Measurements from ENCODE around the gene CEND1. TPM values are rescaled to one million over a fixed set of nuclear protein-coding genes. Genes with fewer than 3 reads are reported as not detected.
A peak's percentile ranks its signal among the peaks of the same experiment; 100 is the strongest.

Gene CEND1
- total RNA-seq, 1 donor from 2014 or later, result 0.13 TPM

DNA sequence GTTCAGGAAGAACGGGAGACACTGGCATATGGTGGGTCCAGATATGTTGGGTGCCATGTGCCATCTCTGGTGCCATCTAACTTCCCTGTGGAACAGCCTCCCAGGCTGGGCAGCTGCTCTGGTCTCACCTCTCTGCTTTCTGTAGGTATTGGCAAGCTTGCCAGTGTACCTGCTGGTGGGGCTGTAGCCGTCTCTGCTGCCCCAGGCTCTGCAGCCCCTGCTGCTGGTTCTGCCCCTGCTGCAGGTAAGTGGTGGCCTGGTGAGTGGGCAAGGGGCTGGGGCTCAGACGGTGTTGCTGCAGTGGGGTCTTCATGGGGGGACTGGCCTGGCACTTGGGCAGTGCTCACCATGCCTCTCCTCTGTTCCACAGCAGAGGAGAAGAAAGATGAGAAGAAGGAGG, 22.5 kb upstream of the CEND1 start:
- DNase-seq (ENCODE audit: low read depth, low spot score), result no peak

DNA sequence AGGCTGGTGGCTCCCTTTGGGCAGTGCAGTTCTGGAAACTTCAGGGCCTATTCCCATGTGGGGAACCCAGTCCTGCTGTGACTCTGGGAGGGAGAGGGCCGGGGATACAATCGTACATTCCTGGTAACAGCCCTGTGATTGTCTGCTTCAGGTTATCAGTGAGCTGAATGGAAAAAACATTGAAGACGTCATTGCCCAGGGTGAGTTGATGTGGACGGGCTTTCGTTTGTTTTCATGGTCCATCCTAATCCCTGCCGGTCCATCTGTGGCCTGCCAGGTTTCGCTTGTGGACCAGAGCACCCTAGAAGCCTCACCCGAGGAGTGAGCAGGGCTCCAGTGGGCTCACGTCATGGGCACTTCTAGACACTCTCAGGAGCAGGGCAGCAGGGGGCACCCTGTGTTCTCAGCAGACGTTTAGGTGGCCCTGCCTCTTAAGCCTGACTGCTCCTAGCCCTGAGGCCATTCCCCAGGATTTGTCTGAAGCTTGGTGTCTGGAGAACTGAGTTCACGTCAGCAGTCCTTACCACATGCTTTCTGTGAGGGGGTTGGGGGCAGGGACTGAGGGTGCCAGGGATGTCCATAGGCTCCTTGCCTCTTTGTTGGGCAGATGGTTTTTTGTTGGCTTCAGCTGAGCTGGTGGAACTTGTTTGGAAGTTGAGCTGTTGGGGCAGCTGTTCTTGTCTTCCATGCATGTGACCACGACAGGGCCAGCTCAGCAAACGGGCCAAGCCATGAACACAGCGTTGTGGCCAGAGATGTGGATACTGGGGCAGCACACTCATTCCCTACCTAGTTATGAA, 21.8 kb upstream of the CEND1 start:
- no peak for DNase-seq (ENCODE audit: low read depth, low spot score)

DNA sequence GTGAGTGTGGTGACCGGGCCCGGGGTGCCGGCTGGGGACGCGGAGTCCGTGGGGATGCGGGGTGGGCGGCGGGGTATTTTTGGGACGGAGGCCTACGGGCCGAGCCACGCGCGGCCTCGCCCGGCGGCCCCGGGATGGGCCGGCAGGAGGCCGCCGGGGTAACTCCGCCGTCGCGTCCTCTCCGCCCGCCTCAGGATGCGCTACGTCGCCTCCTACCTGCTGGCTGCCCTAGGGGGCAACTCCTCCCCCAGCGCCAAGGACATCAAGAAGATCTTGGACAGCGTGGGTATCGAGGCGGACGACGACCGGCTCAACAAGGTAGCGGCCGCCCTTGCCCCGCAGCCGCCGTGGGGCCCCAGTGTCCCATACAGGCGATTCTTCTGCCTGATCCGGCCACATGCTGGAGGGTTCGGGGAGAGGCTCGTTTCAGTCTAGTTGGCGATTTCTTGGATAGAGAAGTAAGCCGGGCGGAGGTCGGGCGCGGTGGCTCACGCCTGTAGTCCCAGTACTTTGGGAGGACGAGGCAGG, 20.2 kb upstream of the CEND1 start:
- DNase-seq (ENCODE audit: low read depth, low spot score), result no peak

DNA sequence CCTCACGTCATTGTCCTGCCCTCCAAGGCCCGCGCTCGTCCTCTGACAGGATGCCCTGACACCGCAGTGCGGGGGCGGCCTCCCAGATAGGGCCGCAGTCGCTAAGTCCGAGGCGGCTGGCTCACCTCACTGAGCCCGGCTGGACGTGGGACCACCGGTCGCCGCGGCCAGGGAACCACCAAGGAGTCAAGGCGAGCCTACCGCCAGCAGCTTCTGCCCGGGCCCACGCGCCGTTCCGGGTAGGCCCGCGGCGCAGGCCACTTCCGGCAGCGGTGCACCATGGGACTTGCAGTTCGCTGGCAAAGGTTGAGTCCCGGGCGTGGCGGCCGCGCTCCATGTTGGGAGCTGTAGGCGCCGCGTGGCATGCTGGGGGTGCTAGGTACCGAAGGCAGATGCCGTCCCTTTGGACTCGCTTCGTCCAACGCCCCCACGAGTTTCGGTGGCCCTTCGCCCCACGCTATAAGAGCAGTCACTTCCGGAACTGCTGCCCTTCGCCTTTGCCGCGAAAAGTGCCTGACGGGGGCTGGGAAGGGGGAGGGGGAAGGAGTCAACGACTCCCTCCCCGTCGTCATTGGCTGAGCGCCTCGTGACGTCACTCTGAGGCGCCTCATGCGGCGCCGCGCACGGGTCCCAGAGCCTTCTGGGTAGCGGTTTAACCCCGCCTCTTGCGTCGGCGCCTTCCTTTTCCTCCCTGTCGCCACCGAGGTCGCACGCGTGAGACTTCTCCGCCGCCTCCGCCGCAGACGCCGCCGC, 19.6 kb upstream of the CEND1 start, which contains the start of gene RPLP2:
Gene RPLP2, plus strand, starts transcription at position 681 of the 753 bp plus-strand sequence. CDS start 268 bp downstream, outside the sequence.
- peak; percentile 88 for DNase-seq (ENCODE audit: low read depth, low spot score)

DNA sequence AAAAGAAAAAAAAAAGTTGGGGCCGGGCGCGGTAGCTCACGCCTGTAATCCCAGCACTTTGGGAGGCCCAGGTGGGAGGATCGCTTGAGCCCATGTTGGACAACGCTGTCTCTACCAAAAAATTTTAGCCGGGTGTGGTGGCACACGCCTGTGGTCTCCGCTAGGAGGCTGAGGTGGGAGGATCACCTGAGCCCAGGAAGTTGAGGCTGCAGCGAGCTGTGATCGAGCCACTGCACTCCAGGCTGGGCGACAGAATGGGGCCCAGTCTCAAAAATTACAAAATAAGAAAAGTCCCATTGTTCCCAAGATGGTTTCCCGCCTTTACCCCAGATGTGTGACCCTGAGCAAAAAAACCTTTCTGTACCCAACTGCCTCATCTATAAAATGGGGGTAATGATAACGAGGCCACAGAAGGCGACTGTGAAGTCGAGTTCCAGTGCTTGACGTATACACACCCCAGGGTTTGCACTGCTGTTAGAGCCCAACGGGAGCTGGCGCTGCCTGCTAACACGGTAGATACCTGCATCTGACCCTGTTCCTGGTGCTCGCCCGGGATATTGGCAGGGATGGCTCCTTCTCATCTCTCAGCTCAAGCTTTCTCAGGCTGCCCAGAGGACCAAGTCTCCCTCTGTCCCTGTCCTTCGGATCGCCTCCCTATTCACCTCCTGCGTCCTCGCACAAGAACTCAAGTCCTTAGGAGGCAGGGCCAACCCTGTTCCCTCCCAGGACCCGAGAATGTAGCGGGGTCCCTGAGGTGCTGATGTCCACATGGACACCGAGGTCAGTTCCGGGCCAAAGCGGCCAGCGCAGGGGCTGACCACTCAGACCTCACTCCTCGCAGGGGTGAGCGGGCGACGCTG, 18.8 kb upstream of the CEND1 start:
- no peak for DNase-seq (ENCODE audit: low read depth, low spot score)

DNA sequence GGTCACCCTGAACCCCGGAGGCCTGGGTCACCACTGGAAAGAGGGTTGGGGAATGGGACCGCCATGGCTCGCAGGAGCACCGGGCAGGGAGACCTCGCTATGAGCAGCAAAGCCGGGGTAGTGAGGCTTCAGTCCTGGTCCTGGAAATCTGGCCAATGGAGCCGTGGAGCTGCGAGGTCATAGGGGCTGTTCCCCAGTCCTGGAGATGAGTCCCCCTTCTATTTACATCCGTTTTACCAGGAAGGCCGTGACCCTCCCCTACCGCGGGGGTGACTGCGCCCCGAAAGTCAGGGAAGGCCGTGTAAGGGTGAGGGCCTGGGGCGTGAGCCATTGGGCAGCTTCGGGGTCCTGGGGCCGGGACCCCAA, 14.7 kb upstream of the CEND1 start:
- DNase-seq (ENCODE audit: low read depth, low spot score), result no peak

DNA sequence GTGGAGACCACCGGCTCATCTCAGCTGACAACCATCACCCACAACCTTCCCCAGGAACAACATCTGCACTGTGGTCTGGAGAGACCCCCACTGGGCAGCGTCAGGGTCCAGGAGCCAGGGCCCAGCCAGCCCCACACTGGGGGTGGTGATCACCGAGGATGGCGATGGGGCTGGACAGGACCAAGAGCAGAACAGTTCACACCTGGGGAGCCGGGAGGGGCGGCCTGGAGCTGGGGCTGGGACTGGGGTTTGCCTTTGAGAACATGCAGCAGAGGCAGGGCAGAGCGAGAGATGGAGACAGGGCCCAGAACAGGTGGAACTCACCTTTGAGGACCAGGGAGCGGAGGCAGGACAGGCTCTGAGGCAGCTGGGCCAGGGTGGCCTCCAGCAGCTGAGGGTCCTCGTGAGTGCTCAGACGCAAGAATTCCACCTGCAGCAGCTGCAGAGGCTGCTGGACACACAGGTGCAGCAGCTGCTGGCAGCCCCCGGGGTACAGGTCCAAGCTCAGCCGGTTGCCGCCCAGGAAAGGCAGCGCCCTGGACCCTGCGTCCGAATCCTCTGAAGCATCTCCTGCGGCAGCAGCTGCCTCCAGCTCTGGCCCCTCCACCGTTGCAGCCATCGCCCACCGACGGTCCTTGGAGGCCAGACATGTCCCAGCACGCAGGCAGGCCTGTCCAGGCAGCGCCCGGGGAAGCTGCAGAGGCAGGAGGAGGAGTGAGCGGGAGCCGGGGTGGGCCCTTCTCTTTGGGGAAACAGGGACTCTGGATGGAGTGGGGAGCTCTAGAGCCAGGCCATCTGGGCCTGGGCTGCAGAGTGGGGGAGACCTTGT, 14.1 kb upstream of the CEND1 start:
- DNase-seq (ENCODE audit: low read depth, low spot score), result no peak

DNA sequence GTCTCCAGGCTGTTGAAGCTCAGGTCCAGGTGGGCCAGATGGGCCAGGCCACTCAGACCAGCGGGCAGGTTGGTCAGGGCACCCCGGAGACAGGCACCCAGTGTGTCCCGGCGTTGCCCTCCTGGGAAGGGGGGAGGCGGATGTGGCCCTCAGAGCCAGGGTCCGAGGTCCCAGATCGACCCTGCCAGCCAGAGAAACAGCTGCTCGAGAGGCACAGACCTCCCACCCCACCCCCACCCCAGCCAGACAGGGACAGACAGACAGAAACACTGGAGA, 13.5 kb upstream of the CEND1 start:
- DNase-seq (ENCODE audit: low read depth, low spot score), result no peak

DNA sequence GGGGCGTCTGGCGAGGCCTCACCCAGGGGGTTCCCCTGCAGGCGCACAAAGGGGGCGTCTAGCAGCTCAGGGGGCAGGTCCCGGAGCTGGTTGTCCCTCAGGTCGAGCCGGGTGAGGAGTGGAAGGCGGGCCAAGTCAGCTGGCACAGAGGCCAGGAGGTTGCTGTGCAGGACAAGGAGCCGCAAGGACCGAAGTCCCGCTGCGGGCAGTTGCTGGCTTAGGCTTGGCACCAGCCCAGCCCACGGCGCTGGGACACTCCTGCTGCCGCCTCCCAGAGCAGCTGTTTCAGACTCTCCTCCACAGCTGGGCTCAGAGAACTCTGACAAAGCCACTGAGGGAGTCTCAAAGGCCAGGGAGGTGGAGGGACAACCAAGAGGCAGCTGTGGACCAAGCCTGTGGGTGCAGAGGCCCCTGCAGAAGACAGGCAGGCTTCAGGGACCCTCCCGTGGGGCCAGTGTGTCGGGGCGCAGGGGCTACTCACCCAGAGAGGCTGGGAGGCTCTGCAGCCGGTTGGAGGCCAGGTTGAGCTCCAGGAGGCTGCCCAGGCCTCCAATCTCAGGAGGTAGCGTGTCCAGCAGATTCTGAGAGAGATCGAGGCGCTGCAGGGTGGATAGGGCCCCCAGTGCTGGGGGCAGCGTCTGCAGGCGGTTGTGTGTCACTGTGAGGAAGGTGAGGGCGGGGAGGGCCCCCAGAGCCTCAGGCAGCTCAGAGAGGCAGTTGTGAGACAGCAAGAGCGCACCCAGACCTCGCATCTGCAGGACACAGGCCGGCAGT, 13.0 kb upstream of the CEND1 start:
- DNase-seq (ENCODE audit: low read depth, low spot score), result no peak

DNA sequence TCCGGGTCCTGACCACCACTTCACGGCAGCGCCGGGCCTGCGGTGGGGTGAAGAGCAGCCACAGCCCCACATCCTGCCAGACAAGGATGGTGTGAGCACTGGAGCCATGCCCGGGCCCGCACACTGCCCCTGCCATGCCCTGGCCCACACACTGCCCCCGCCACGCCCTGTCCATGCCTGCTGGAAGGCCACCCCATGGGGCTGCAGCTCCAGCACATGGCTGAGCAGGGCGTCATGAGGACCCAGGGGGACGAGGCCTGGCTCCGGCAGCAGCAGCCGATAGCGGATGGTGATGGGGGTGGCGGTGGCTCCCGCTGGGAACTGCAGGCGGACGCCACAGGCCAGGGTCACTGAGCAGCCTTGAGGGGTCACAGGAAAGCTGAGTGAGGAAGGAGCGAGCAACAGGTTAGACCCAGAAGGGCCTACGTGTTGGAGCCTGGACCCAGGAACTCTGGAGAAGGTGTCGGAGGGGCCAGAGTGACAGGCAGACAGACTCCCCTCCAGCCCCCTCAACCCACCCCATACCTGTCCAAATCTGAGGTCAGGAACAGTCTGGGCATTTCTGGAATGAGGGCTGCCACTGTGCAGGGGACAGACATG, 12.2 kb upstream of the CEND1 start:
- no peak for DNase-seq (ENCODE audit: low read depth, low spot score)

DNA sequence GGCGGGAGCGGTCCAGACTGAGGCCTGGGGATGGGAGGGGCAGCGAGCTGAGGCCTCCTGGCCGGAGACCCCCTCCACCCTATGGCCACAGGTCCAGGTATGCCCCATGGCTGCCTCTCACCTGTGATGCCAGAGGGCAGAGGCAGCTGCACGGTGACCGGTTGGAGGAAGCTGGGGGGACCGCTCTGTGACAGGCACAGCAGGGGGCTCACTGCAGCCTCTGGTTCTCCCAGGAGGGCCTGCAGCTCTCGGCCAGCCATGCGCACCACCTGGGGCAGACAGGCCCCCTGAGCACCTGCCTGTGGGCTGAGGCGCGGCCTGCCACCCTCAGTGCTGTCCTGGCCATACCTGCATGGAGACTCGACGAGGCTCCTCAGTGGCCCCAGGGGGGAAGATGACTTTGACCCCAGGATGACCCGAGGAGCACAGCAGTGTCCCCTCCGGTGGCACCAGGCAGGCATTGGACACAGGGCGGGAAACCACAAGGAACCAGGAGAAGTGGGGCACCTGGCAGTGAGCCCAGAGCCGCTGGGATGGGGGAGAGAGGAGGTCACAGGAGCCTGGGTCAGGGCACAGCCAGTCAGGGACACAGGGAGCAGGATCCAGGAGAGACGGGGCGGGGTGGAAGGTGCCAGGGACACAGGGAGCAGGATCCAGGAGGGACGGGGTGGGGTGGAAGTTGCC, 11.3 kb upstream of the CEND1 start:
- DNase-seq (ENCODE audit: low read depth, low spot score), result no peak

DNA sequence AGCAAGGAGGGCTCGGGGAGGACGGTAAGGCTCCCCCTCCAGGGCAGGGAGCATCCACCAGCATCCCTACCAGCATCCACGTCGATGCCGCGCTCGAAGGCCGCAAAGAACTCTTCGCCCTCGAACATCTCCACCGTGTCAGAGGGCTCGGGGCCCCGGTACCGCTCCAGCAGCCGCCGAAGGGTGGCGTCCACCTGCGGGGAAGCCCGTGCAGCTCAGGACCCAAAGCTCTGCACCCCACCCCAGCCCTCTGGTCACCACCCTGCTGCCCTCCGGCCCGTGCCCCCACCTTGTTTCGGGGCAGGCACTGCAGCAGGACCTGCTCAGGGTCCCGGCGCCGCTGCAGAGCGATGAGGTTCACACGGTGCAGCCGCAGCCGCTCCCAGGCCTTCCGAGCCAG, 10.6 kb upstream of the CEND1 start:
- no peak for DNase-seq (ENCODE audit: low read depth, low spot score)

DNA sequence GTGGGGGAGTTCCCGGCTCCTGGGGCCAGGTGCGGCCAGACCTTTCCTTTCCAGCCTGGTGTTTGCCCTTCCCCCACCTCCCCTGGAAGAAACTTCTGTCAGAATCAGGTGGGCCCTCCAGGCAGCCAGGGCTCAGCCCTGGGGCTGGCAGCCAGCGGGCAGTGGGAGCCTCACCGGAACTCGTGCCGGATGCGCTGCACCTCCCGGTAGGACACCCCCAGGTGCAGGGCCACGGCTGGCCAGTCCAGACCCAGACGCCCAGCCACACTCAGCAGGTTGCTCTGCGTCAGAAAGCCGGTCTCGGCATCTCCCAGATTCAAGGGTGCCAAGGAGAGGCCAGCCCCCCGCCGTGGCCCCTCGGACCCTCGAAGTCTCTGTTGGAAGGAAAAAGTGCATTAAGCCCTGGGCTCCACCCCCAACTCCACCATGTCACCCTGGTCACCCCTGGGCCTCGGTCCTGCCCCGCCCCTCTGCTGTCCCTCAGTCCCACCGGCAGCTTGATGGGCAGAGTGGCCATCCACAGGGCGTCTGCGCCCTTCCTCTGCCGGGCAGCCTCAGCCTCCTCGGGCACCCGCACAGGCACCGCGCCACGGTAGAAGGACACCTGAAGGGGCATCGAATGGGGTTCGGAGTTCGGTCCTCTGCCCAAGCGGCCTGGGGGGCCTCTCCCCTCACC, 9.9 kb upstream of the CEND1 start:
- DNase-seq (ENCODE audit: low read depth, low spot score), result no peak

DNA sequence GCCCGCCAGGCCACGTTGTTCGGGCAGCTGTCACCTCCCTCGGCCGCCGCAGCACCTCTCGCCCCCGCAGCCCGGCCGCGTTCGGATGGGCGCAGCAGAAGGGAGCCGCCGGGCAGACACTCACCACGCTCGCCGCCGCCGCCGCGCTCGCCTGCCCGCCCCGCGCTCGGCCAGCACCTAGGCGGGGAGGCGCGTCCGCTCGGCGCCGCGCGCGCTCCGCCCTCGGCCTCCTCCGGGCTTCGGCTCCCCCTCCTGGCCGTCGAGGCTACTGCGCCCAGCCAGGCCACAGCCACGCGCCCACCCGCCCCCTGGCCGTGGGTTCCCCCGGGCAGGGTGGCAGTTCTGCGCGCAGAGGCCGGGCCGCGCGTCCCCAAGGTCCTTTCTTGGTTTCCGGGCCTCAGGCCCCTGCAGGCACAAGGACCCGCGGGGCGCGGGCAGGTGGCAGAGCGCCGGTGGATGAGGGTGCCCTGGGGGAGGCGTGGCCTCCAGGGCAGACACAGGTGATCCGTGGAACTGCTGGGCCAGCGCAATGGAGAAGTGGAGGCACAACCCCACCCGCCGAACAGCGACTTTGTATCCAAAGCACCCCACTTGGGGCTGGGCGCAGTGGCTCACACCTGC, 8.3 kb upstream of the CEND1 start, which contains the start of gene SLC25A22:
Gene SLC25A22, minus strand, starts transcription at position 189 of the 621 bp plus-strand sequence. CDS start 3,275 bp downstream, outside the sequence.
- no peak for DNase-seq (ENCODE audit: low read depth, low spot score)

DNA sequence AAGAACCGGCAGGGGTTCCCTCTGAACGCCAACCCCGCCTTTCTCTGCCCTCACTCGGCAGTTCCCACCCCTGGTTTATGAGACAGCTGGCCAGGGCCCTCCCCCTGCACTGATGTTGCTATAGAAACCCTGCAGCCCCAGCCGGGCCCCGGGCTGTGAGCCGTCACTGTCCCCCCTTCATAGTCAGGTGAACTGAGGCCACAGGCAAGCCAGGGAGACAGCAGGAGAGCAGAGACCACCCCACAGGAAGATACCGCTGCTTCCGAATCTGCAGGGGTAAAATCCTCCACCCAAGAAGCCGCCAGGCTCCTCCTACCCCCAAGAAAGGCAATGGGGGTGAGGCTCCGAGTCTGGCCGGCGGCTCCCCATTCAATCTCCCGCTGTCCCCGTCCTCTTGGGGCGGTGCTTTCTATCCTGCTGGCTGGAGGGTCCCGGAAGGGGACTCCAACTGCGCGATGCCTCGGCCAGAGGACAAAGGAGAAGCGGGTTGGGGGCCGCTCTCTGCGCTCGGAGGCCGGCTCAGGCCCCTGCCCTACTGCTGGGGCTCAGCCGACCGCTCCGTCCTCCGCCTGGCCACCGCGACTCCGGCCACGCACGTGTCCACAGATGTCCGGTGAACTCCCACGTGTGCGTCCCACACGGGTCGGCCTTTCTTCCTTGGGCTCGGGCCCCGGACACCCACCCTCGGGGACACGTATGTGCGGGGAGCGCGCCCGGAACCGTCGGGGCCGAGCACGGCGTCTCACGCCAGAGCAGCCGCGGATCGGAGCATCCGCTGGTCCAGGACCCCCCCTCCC, 7.6 kb upstream of the CEND1 start:
- no peak for DNase-seq (ENCODE audit: low read depth, low spot score)

DNA sequence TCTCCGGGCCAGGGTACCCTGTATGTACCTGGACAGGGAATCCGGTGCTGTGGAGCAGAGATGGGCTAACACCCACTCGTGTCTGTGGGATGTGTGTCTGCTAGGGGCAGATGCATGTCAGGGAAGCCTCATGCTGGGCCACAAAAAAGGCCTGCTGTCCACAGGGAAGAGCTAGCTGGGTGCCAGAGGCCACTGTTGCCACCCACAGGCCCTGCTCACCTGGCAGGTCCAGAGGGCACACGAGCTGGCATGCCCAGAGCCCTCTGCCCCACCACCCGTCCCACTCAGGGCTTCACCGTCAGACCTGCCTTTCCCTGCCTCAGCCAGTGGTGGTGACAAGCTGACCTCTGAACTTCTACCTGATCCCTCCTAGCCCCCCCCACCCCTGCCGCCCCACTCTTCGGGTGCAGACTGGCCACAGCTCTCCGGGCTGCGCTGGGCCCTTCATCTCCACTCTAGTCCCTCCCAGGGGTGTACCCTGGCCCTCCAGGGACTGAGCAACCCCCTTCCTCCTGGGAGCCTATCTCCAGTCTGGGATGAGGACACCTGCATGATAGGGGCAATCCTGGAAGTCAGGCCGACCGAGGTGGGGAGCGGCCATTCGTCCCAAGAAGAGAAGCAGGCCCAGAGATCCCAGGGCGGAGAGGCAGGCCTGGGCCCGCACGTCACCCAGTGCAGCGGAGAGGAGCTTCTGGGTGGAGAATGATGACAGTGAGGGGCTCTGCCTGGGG, 6.8 kb upstream of the CEND1 start:
- DNase-seq (ENCODE audit: low read depth, low spot score), result no peak

All from pulmonary artery endothelial cell (primary cell).